HepG2 (cell line): ENCODE data around the gene WDR73. TPM values are rescaled to one million over a fixed set of nuclear protein-coding genes. Genes with fewer than 3 reads are reported as not detected.

Experiments
- NCOR1 ChIP-seq: fragments of 200-600 bp; sonication (generic); IDR thresholded peaks from 2 replicates; pipeline ENCODE4 v1.7.0; 2017; ENCODE audit warnings: antibody characterized with exemption, low read length, borderline replicate concordance
- PCBP1 ChIP-seq: fragments of 200-400 bp; formaldehyde crosslinking; IDR thresholded peaks from 2 replicates; pipeline ENCODE4 v1.6.1; 2017; ENCODE audit warnings: mild to moderate bottlenecking, low read depth, low read length, borderline replicate concordance
- ZNF101 ChIP-seq: sonication (generic); formaldehyde crosslinking; IDR thresholded peaks from 2 replicates; pipeline ENCODE4 v1.4.0; 2020; ENCODE audit warnings: mild to moderate bottlenecking, low read depth, missing genetic modification reagents, borderline replicate concordance
- ZNF253 ChIP-seq: sonication (generic); formaldehyde crosslinking; IDR thresholded peaks from 2 replicates; pipeline ENCODE4 v1.8.0; 2022; ENCODE audit warnings: mild to moderate bottlenecking, missing genetic modification reagents, borderline replicate concordance
- ZNF256 ChIP-seq: sonication (generic); formaldehyde crosslinking; conservative IDR thresholded peaks from 2 replicates; pipeline ENCODE4 v1.4.0; 2020; ENCODE audit warnings: missing genetic modification reagents
- ZNF672 ChIP-seq: sonication (generic); formaldehyde crosslinking; IDR thresholded peaks from 2 replicates; pipeline ENCODE4 v1.8.1; 2022; ENCODE audit warnings: missing genetic modification reagents
- polyA plus RNA-seq, 8 experiments: library from polyadenylated mRNA; depleted of rRNA in 3 of 8; stranded (reverse) in 7 of 8; unstranded in 1 of 8; fragments of >200 nt; fragmentation: Illumina TruSeq in 4 of 8; extraction: Trizol in 4 of 8; gene quantifications; 2 replicates each; pipeline versions ENCODE4 v1.2.1 to v1.2.3, GENCODE V29; 2011 to 2016; ENCODE audit warnings: low read depth in 4 of 8, missing spikeins in 1 of 8, mixed read lengths in 1 of 8; ENCODE audit not compliant: insufficient read depth in 1 of 8
- total RNA-seq, 5 experiments: library from RNA; depleted of rRNA; stranded (reverse); fragments of >200 nt; fragmentation: Illumina TruSeq; extraction: Trizol; gene quantifications; 2 replicates each; pipeline ENCODE4 v1.2.3, GENCODE V29; 2016; ENCODE audit warnings: low read depth in 1 of 5
- TF ChIP-seq, protein P1 (sequence below): sonication (generic); formaldehyde crosslinking; IDR thresholded peaks from 2 replicates; pipeline ENCODE4 v1.8.0; 2022; ENCODE audit warnings: low read depth, missing genetic modification reagents
- TF ChIP-seq, protein P2 (sequence below): IDR thresholded peaks from 2 replicates; pipeline ENCODE4 v1.6.1; 2016
- TF ChIP-seq, protein P3 (sequence below): sonication (generic); formaldehyde crosslinking; IDR thresholded peaks from 2 replicates; pipeline ENCODE4 v1.5.0; 2020; ENCODE audit warnings: mild to moderate bottlenecking, missing genetic modification reagents
- TF ChIP-seq, protein P4 (sequence below): sonication (generic); IDR thresholded peaks from 2 replicates; pipeline ENCODE4 v1.6.1; 2016; ENCODE audit warnings: low read depth, borderline replicate concordance
- TF ChIP-seq, protein P5 (sequence below): sonication (generic); formaldehyde crosslinking; IDR thresholded peaks from 2 replicates; pipeline ENCODE4 v1.4.0; 2020; ENCODE audit warnings: missing genetic modification reagents, borderline replicate concordance
- TF ChIP-seq, protein P6 (sequence below): sonication (generic); formaldehyde crosslinking; IDR thresholded peaks from 2 replicates; pipeline ENCODE4 v1.5.0; 2020; ENCODE audit warnings: missing genetic modification reagents
- TF ChIP-seq, protein P7 (sequence below): sonication (generic); formaldehyde crosslinking; conservative IDR thresholded peaks from 2 replicates; pipeline ENCODE4 v1.5.0; 2020; ENCODE audit warnings: missing genetic modification reagents

Gene WDR73
- total and polyA plus RNA-seq, 2 of the 13 experiments (the other 11 are each of a cell fraction or from before 2014, with no cell fraction given), result 20.0 to 35.5 TPM

DNA sequence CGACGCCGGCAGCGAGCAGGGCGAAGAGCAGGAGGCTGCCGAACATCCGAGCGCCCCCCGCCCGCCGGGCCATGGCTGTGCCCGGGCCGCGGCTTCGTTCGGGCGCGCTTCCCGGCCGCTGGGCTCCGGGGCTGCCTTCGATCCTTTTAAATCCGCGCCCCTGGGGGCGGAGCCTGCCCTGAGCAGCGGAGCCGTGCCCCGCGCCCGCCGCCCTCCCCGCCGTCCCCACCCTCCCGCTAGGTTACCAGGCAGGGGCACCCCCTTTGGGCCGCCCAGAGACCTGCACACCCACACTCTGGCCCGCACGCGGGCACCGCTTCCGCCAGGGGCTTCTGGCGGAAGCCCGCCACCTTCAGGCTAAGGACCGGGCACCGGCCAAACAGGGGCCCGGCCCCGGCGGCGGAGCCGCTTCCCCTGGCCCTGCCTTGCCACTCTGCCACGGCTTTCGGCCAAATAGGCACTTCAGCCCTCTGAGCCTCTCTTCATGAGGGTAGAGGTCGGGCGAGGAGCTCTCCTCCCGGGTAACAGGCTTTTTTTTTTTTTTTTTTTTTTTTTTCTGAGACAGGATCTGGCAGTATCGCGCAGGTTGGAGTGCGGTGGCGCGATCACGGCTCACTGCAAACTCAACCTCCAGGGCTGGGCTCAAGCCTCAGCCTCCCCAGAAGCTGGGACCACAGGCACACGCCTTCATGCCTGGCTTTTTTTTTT is 4.2 kb upstream of the WDR73 start, which contains the start of gene NMB (continued):
- TF ChIP-seq, protein P1, sequence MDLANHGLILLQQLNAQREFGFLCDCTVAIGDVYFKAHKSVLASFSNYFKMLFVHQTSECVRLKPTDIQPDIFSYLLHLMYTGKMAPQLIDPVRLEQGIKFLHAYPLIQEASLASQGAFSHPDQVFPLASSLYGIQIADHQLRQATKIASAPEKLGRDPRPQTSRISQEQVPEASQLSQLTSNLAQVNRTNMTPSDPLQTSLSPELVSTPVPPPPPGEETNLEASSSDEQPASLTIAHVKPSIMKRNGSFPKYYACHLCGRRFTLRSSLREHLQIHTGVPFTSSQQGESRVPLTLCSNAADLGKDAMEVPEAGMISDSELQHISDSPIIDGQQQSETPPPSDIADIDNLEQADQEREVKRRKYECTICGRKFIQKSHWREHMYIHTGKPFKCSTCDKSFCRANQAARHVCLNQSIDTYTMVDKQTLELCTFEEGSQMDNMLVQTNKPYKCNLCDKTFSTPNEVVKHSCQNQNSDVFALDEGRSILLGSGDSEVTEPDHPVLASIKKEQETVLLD (CRISPR knock-in tag), result peak; percentile 53
- TF ChIP-seq, protein P2, sequence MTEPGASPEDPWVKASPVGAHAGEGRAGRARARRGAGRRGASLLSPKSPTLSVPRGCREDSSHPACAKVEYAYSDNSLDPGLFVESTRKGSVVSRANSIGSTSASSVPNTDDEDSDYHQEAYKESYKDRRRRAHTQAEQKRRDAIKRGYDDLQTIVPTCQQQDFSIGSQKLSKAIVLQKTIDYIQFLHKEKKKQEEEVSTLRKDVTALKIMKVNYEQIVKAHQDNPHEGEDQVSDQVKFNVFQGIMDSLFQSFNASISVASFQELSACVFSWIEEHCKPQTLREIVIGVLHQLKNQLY, result no peak
- TF ChIP-seq ZNF253 (no peak), PCBP1 (no peak), ZNF672 (CRISPR knock-in tag) (no peak), ZNF256 (CRISPR knock-in tag) (no peak), ZNF101 (CRISPR knock-in tag) (no peak), NCOR1 (no peak)
- TF ChIP-seq, protein P3, sequence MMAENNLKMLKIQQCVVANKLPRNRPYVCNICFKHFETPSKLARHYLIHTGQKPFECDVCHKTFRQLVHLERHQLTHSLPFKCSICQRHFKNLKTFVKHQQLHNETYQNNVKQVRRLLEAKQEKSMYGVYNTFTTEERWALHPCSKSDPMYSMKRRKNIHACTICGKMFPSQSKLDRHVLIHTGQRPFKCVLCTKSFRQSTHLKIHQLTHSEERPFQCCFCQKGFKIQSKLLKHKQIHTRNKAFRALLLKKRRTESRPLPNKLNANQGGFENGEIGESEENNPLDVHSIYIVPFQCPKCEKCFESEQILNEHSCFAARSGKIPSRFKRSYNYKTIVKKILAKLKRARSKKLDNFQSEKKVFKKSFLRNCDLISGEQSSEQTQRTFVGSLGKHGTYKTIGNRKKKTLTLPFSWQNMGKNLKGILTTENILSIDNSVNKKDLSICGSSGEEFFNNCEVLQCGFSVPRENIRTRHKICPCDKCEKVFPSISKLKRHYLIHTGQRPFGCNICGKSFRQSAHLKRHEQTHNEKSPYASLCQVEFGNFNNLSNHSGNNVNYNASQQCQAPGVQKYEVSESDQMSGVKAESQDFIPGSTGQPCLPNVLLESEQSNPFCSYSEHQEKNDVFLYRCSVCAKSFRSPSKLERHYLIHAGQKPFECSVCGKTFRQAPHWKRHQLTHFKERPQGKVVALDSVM (CRISPR knock-in tag), result no peak
- TF ChIP-seq, protein P4, sequence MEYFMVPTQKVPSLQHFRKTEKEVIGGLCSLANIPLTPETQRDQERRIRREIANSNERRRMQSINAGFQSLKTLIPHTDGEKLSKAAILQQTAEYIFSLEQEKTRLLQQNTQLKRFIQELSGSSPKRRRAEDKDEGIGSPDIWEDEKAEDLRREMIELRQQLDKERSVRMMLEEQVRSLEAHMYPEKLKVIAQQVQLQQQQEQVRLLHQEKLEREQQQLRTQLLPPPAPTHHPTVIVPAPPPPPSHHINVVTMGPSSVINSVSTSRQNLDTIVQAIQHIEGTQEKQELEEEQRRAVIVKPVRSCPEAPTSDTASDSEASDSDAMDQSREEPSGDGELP, result no peak; the same call in 1 of the 2 replicates
- TF ChIP-seq, protein P5, sequence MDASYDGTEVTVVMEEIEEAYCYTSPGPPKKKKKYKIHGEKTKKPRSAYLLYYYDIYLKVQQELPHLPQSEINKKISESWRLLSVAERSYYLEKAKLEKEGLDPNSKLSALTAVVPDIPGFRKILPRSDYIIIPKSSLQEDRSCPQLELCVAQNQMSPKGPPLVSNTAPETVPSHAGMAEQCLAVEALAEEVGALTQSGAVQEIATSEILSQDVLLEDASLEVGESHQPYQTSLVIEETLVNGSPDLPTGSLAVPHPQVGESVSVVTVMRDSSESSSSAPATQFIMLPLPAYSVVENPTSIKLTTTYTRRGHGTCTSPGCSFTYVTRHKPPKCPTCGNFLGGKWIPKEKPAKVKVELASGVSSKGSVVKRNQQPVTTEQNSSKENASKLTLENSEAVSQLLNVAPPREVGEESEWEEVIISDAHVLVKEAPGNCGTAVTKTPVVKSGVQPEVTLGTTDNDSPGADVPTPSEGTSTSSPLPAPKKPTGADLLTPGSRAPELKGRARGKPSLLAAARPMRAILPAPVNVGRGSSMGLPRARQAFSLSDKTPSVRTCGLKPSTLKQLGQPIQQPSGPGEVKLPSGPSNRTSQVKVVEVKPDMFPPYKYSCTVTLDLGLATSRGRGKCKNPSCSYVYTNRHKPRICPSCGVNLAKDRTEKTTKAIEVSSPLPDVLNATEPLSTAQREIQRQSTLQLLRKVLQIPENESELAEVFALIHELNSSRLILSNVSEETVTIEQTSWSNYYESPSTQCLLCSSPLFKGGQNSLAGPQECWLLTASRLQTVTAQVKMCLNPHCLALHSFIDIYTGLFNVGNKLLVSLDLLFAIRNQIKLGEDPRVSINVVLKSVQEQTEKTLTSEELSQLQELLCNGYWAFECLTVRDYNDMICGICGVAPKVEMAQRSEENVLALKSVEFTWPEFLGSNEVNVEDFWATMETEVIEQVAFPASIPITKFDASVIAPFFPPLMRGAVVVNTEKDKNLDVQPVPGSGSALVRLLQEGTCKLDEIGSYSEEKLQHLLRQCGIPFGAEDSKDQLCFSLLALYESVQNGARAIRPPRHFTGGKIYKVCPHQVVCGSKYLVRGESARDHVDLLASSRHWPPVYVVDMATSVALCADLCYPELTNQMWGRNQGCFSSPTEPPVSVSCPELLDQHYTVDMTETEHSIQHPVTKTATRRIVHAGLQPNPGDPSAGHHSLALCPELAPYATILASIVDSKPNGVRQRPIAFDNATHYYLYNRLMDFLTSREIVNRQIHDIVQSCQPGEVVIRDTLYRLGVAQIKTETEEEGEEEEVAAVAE (CRISPR knock-in tag), result no peak
- TF ChIP-seq, protein P6, sequence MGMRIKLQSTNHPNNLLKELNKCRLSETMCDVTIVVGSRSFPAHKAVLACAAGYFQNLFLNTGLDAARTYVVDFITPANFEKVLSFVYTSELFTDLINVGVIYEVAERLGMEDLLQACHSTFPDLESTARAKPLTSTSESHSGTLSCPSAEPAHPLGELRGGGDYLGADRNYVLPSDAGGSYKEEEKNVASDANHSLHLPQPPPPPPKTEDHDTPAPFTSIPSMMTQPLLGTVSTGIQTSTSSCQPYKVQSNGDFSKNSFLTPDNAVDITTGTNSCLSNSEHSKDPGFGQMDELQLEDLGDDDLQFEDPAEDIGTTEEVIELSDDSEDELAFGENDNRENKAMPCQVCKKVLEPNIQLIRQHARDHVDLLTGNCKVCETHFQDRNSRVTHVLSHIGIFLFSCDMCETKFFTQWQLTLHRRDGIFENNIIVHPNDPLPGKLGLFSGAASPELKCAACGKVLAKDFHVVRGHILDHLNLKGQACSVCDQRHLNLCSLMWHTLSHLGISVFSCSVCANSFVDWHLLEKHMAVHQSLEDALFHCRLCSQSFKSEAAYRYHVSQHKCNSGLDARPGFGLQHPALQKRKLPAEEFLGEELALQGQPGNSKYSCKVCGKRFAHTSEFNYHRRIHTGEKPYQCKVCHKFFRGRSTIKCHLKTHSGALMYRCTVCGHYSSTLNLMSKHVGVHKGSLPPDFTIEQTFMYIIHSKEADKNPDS (CRISPR knock-in tag), result no peak
- TF ChIP-seq, protein P7, sequence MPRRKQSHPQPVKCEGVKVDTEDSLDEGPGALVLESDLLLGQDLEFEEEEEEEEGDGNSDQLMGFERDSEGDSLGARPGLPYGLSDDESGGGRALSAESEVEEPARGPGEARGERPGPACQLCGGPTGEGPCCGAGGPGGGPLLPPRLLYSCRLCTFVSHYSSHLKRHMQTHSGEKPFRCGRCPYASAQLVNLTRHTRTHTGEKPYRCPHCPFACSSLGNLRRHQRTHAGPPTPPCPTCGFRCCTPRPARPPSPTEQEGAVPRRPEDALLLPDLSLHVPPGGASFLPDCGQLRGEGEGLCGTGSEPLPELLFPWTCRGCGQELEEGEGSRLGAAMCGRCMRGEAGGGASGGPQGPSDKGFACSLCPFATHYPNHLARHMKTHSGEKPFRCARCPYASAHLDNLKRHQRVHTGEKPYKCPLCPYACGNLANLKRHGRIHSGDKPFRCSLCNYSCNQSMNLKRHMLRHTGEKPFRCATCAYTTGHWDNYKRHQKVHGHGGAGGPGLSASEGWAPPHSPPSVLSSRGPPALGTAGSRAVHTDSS (CRISPR knock-in tag), result no peak
